Measurements from ENCODE around the gene CHRNA4. TPM values are rescaled to one million over a fixed set of nuclear protein-coding genes. Genes with fewer than 3 reads are reported as not detected.

The CHRNA4 gene
- polyA plus RNA-seq, 1 donor (not counting 4 experiments of a cell fraction or from before 2014, with no cell fraction given) = not detected

GRCh38 chr20:63349516-63349895 lies 11.6 kb downstream of the CHRNA4 start:
- H3K4me2 ChIP-seq (ENCODE audit: control insufficient read depth, extremely low read depth, insufficient read depth, low read depth, low read length) = no peak overlapping the region
- no peaks in the 10 kb centered on the region for H3K9me1 ChIP-seq (ENCODE audit: control insufficient read depth, extremely low read depth, insufficient read depth, low read length)
- no peak overlapping the region for H3K27ac ChIP-seq (ENCODE audit: control insufficient read depth, insufficient read depth, low read length)
- no peaks in the 10 kb centered on the region for H3K27me3 ChIP-seq (ENCODE audit: control insufficient read depth, extremely low read depth, insufficient read depth, low read length)
- DNase-seq (ENCODE audit: low read depth, low spot score) (no peak), FAIRE-seq (no peak)
- peaks cover 14% of the 10 kb centered on the region for H3K9me3 ChIP-seq (ENCODE audit: control insufficient read depth, low read depth, low read length)
- H3K79me2 ChIP-seq (ENCODE audit: control insufficient read depth, insufficient read depth, low read length) = no peaks in the 10 kb centered on the region
- TF ChIP-seq CTCF (optimal IDR thresholded peaks at IDR 0.05 in 1 of 3, IDR thresholded peaks at IDR 0.05 in 1 of 3, conservative IDR thresholded peaks at IDR 0.05 in 1 of 3; ENCODE audit: extremely low read depth in 1 of 3, insufficient read depth in 2 of 3, low read length in 3 of 3) (no peak), EZH2 (IDR thresholded peaks at IDR 0.05; ENCODE audit: low read length) (no peak)
- H3K4me3 ChIP-seq (ENCODE audit: control insufficient read depth in 2 of 3, extremely low read depth in 1 of 3, insufficient read depth in 2 of 3, low read depth in 1 of 3, low read length in 3 of 3) = no peak overlapping the region
- no peak overlapping the region for H2AFZ ChIP-seq (ENCODE audit: control insufficient read depth, low read length)
- no peaks in the 10 kb centered on the region for H3K36me3 ChIP-seq (ENCODE audit: control insufficient read depth in 2 of 2, extremely low read depth in 1 of 2, insufficient read depth in 2 of 2, low read length in 2 of 2)
- H4K20me1 ChIP-seq (ENCODE audit: control insufficient read depth, extremely low read depth, insufficient read depth, low read length) = no peaks in the 10 kb centered on the region
- H3K4me1 ChIP-seq (ENCODE audit: control insufficient read depth, extremely low read depth, insufficient read depth, low read length) = no peaks in the 10 kb centered on the region
- dilution Hi-C loops (cut with MboI; ENCODE audit: extremely low pct_ligation_motif_present, low sequenced_read_pairs) = no loop called here
- no peak overlapping the region for H3K9ac ChIP-seq (ENCODE audit: control insufficient read depth, extremely low read depth, insufficient read depth, low read length)

DNA sequence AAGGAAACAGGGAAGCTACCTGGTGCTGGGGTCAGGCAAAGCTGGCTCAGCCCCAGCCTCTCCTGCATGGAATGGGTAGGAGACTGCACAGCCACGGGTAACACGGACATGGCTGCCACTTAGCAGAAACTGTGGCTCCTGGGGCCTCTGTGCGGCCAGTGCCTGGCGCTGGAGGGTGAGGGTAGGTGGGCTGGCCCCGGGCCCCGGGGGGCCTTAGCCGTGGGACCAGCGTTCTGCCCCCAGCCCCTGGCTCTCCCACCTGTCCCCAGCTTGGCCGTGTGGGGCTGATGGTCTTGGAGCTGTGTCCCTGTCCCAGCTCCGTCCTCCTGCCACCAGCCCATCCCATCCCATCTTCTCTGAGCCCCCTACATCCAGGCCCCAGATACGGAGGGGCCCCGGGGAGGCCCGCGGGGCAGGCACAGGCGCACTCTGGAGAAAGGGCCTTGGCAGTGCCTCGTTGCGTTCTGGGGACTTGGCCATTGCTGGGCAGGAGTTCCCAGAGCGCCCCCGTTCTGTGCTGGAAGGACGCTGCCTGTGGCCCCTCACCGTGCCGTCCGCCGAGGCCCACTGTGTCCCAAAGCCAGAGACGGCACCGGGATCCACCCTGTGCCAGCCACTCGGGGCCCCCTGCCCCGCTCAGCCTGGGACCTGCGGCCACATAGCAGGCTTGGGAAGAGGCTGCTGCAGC lies 12.2 kb downstream of the CHRNA4 start:
- no peak overlapping the region for H2AFZ ChIP-seq (ENCODE audit: control insufficient read depth, low read length)
- no peak overlapping the region for H3K27ac ChIP-seq (ENCODE audit: control insufficient read depth, insufficient read depth, low read length)
- DNase-seq (ENCODE audit: low read depth, low spot score) (no peak), FAIRE-seq (no peak)
- H3K9me3 ChIP-seq (ENCODE audit: control insufficient read depth, low read depth, low read length) = peaks cover 14% of the 10 kb centered on the region
- no peaks in the 10 kb centered on the region for H3K9me1 ChIP-seq (ENCODE audit: control insufficient read depth, extremely low read depth, insufficient read depth, low read length)
- dilution Hi-C loops (cut with MboI; ENCODE audit: extremely low pct_ligation_motif_present, low sequenced_read_pairs) = no loop called here
- no peak overlapping the region for H3K4me2 ChIP-seq (ENCODE audit: control insufficient read depth, extremely low read depth, insufficient read depth, low read depth, low read length)
- no peaks in the 10 kb centered on the region for H4K20me1 ChIP-seq (ENCODE audit: control insufficient read depth, extremely low read depth, insufficient read depth, low read length)
- no peak overlapping the region for H3K9ac ChIP-seq (ENCODE audit: control insufficient read depth, extremely low read depth, insufficient read depth, low read length)
- H3K4me3 ChIP-seq (ENCODE audit: control insufficient read depth in 2 of 3, extremely low read depth in 1 of 3, insufficient read depth in 2 of 3, low read depth in 1 of 3, low read length in 3 of 3) = no peak overlapping the region
- H3K36me3 ChIP-seq (ENCODE audit: control insufficient read depth in 2 of 2, extremely low read depth in 1 of 2, insufficient read depth in 2 of 2, low read length in 2 of 2) = no peaks in the 10 kb centered on the region
- H3K27me3 ChIP-seq (ENCODE audit: control insufficient read depth, extremely low read depth, insufficient read depth, low read length) = no peaks in the 10 kb centered on the region
- no peaks in the 10 kb centered on the region for H3K79me2 ChIP-seq (ENCODE audit: control insufficient read depth, insufficient read depth, low read length)
- H3K4me1 ChIP-seq (ENCODE audit: control insufficient read depth, extremely low read depth, insufficient read depth, low read length) = no peaks in the 10 kb centered on the region
- TF ChIP-seq EZH2 (IDR thresholded peaks at IDR 0.05; ENCODE audit: low read length) (no peak), CTCF (optimal IDR thresholded peaks at IDR 0.05 in 1 of 3, IDR thresholded peaks at IDR 0.05 in 1 of 3, conservative IDR thresholded peaks at IDR 0.05 in 1 of 3; ENCODE audit: extremely low read depth in 1 of 3, insufficient read depth in 2 of 3, low read length in 3 of 3) (no peak)
